ENCODE data around the gene RUNX3. TPM values are rescaled to one million over a fixed set of nuclear protein-coding genes. Genes with fewer than 3 reads are reported as not detected.

RUNX3 gene
- total RNA-seq, 1 experiment from 2014 or later, result 0.33 TPM

- no peak overlapping the region for H2BK20ac ChIP-seq (ENCODE audit: low read depth, low read length, poor library complexity, severe bottlenecking)
- no peak overlapping the region for H3K23ac ChIP-seq (ENCODE audit: insufficient read length, low read depth, low read length)
- Mint-ChIP-seq H3K27ac (peak overlapping the region in 1 of 3 experiments; percentile 72; a peak in 1 of 7 replicates), H3K9me3 (no peaks in the 10 kb centered on the region), H3K4me1 (peaks cover 15 to 23% of the 10 kb centered on the region in 2 experiments), H3K36me3 (ENCODE audit: insufficient read depth in 1 of 3, low read depth in 3 of 3) (no peaks in the 10 kb centered on the region), H3K4me3 (no peak overlapping the region), H3K27me3 (ENCODE audit: low read depth) (peaks cover 3% of the 10 kb centered on the region)
- H3K18ac ChIP-seq (ENCODE audit: insufficient read length, low read depth, low read length), result no peak overlapping the region
- no peak overlapping the region for H3K27ac ChIP-seq (ENCODE audit: insufficient read length, low read depth, low read length)
- no peaks in the 10 kb centered on the region for H3K79me2 ChIP-seq (ENCODE audit: insufficient read depth, low read length)
- no peaks in the 10 kb centered on the region for H3K79me1 ChIP-seq (ENCODE audit: insufficient read depth, low read depth, low read length, poor library complexity, severe bottlenecking)
- H3K23me2 ChIP-seq (ENCODE audit: insufficient read length, low read depth, low read length, poor library complexity, severe bottlenecking), result no peaks in the 10 kb centered on the region
- no peak overlapping the region for H2BK5ac ChIP-seq (ENCODE audit: insufficient read length, low read length)
- no peak overlapping the region for H4K8ac ChIP-seq (replicated peaks; ENCODE audit: insufficient read length, low read depth, low read length)
- H4K91ac ChIP-seq (ENCODE audit: insufficient read length, low read depth, low read length), result no peak overlapping the region
- no CpG with 5 or more reads among the region's 8 CpGs for WGBS (ENCODE audit: extremely low coverage, insufficient read length, low lambda C conversion rate)
- no peaks in the 10 kb centered on the region for H3K27me3 ChIP-seq (ENCODE audit: insufficient read depth, low read length)
- H3K9me3 ChIP-seq (ENCODE audit: control insufficient read depth, low read depth, low read length), result no peaks in the 10 kb centered on the region
- H2AK5ac ChIP-seq (ENCODE audit: insufficient read length, low read length), result no peak overlapping the region
- H2BK120ac ChIP-seq (ENCODE audit: low read depth, low read length, poor library complexity, severe bottlenecking), result no peak overlapping the region
- no peak overlapping the region for H2BK12ac ChIP-seq (ENCODE audit: insufficient read length, low read depth, low read length)
- no peak overlapping the region for H3K56ac ChIP-seq (ENCODE audit: insufficient read length, low read depth, low read length)
- no peak overlapping the region for H3K4me2 ChIP-seq (ENCODE audit: insufficient read depth, insufficient read length, low read length)
- H3K4ac ChIP-seq (ENCODE audit: low read depth, low read length), result no peak overlapping the region
- DNase-seq, result no peak
- no peaks in the 10 kb centered on the region for H4K20me1 ChIP-seq (ENCODE audit: control insufficient read depth, insufficient read depth, insufficient read length)
- H3T11ph ChIP-seq (ENCODE audit: low read length), result no peak overlapping the region
- H3K4me1 ChIP-seq (ENCODE audit: insufficient read depth, low read length), result peaks cover 2% of the 10 kb centered on the region; the same call in 1 of the 2 replicates
- H2AFZ ChIP-seq (ENCODE audit: low read length), result no peak overlapping the region
- no peak overlapping the region for H4K5ac ChIP-seq (ENCODE audit: insufficient read length, low read depth, low read length)
- H2BK15ac ChIP-seq (ENCODE audit: low read depth, low read length), result no peak overlapping the region
- H3K14ac ChIP-seq (ENCODE audit: insufficient read depth, low read length), result no peak overlapping the region
- no peak overlapping the region for H3K9ac ChIP-seq (ENCODE audit: extremely low read depth, insufficient read length, low read length)
- TF ChIP-seq, protein P1, sequence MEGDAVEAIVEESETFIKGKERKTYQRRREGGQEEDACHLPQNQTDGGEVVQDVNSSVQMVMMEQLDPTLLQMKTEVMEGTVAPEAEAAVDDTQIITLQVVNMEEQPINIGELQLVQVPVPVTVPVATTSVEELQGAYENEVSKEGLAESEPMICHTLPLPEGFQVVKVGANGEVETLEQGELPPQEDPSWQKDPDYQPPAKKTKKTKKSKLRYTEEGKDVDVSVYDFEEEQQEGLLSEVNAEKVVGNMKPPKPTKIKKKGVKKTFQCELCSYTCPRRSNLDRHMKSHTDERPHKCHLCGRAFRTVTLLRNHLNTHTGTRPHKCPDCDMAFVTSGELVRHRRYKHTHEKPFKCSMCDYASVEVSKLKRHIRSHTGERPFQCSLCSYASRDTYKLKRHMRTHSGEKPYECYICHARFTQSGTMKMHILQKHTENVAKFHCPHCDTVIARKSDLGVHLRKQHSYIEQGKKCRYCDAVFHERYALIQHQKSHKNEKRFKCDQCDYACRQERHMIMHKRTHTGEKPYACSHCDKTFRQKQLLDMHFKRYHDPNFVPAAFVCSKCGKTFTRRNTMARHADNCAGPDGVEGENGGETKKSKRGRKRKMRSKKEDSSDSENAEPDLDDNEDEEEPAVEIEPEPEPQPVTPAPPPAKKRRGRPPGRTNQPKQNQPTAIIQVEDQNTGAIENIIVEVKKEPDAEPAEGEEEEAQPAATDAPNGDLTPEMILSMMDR (conservative IDR thresholded peaks at IDR 0.05), result no peak
Measured at GRCh38 chr1:24966724-24967346, 36.8 kb upstream of the RUNX3 start.

All from H9 (cell line).